GM12801 (cell line): ENCODE measurements around the gene MGAT5.

Source experiments
- TF ChIP-seq, protein P1 (sequence below): IDR thresholded peaks from one replicate; pipeline ENCODE4 v1.5.1; 2011; ENCODE audit warnings: control low read depth; ENCODE audit not compliant: insufficient read length; ENCODE audit errors: extremely low read depth

The MGAT5 gene

DNA sequence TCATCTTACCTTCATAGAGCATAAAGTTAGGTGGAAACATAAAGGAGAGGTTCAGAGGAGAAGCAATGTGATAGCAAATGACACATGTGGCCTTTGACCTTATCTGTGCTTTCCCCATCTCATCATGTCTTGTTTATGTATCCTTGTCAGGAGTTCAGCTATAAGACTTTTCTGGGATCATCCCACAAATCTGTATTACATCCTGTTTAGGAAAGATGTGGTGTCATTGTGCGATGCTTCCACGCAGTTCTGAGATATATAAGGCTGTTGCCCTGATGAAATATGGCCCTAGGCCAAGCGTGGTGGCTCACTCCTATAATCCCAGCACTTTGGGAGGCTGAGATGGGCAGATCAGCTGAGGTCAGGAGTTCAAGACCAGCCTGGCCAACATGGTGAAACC, 15.5 kb upstream of the MGAT5 start:
- TF ChIP-seq, protein P1, sequence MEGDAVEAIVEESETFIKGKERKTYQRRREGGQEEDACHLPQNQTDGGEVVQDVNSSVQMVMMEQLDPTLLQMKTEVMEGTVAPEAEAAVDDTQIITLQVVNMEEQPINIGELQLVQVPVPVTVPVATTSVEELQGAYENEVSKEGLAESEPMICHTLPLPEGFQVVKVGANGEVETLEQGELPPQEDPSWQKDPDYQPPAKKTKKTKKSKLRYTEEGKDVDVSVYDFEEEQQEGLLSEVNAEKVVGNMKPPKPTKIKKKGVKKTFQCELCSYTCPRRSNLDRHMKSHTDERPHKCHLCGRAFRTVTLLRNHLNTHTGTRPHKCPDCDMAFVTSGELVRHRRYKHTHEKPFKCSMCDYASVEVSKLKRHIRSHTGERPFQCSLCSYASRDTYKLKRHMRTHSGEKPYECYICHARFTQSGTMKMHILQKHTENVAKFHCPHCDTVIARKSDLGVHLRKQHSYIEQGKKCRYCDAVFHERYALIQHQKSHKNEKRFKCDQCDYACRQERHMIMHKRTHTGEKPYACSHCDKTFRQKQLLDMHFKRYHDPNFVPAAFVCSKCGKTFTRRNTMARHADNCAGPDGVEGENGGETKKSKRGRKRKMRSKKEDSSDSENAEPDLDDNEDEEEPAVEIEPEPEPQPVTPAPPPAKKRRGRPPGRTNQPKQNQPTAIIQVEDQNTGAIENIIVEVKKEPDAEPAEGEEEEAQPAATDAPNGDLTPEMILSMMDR: no peak

DNA sequence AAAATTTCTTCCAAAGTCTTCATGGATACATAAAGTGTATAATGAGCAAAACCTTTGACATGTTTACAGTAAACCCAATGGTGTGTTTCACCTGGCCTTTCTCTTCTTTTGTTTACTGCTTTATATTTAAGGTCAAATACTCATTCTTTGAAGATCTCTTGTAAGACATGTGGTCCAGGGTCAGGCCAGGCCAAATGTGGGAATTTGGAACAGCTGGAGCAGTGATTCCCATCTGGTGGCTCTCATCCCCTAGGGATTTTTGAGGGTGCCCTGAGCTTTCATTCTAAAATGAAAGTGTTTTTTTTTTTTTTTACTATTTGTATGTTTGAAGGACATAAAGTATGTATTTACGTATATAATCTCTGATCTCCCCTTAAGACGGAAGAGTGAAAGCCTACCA, 13.8 kb upstream of the MGAT5 start:
- TF ChIP-seq, protein P1: no peak

- TF ChIP-seq, protein P1: no peak
Observed at GRCh38 chr2:134241911-134242310, 12.0 kb upstream of the MGAT5 start.

DNA sequence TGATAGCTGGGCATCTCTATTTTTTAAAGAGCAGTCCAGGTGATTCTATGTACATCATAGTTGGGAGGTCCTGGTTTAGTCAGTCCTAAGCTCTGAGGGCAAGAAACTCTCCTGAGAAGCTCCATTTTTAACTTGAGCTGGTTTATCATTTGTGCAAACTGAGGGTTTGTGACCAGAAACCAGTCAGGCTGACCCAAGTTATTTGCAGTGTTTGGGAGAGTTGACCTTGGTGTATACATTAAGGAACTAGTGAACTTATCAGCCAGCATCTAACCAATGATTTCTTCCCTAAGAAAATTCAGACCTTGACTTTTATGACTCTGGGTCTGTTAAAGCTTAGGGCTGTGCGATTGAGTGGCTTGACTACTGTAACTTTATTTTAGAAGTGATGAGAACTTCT, 10.6 kb upstream of the MGAT5 start:
- TF ChIP-seq, protein P1: no peak

DNA sequence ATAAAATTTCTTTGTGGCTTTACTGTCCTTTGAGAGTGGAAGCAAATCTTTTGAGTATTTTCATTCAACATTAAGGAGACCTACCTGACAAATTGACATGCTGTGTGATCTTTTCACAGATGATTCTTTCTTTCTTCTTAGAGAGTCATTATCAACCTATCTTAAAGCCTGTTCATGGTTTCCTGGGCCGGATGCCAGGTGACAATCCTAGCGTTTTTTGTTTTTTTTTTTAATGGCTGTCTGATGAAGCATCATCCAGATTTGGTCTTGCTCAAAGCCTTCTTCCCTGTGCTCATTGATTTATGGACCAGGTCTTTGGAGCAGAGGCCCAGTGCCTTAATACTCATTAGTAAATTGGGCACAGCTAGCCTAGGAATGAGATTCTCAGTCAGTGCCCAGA, 9.8 kb upstream of the MGAT5 start:
- TF ChIP-seq, protein P1: no peak

DNA sequence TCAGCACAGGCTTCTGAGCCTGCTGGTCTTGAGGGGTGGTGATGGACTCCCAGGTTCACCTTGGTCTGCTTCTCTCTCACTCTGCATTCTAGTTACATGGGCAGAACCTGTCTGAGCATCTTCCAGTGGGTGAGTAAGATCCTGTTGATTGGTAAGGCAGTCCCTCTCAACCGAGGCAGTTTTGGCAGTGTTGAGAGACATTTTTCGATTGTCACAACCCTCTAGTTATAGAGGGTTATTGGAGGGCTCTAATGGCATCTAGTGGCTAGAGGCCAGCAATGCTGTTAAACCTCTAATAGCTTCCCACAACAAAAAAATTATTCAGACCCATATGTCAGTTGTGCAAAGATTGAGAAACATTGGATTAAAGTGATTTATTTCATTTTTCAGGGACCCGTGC, 9.3 kb upstream of the MGAT5 start:
- TF ChIP-seq, protein P1: no peak

GRCh38 chr2:134245340-134245984, 8.4 kb upstream of the MGAT5 start:
- TF ChIP-seq, protein P1: no peak
